ENCODE measurements around the gene NUDT5. TPM values are rescaled to one million over a fixed set of nuclear protein-coding genes. Genes with fewer than 3 reads are reported as not detected.
"Not testable (repeated sequence)": the region's sequence is repeated elsewhere in the genome, so short reads cannot be mapped to it uniquely, and the experiment has no call there.

Gene NUDT5
- total RNA-seq, 2 donors from 2014 or later: 44.7 to 53.9 TPM

- TF ChIP-seq CTCF (IDR thresholded peaks at IDR 0.05): no peak
- Histone ChIP-seq H3K4me1 (ENCODE audit: control insufficient read depth in 1 of 2, low read depth in 2 of 2) (peaks cover 20 to 42% of the 10 kb centered on the region in 2 donors), H3K9me3 (no peaks in the 10 kb centered on the region), H3K4me3 (no peak overlapping the region), H3K27me3 (replicated peaks; ENCODE audit: insufficient read depth) (no peaks in the 10 kb centered on the region), H3K27ac (no peak overlapping the region), H3K36me3 (peaks cover 10% of the 10 kb centered on the region)
- DNase-seq (ENCODE audit: low spot score): no peak
- ATAC-seq (ENCODE audit: insufficient number of reproducible peaks, low FRiP score, low read depth): no peak
These were observed 41.9 kb upstream of the NUDT5 start for GRCh38 chr10:12237265-12238220.

DNA sequence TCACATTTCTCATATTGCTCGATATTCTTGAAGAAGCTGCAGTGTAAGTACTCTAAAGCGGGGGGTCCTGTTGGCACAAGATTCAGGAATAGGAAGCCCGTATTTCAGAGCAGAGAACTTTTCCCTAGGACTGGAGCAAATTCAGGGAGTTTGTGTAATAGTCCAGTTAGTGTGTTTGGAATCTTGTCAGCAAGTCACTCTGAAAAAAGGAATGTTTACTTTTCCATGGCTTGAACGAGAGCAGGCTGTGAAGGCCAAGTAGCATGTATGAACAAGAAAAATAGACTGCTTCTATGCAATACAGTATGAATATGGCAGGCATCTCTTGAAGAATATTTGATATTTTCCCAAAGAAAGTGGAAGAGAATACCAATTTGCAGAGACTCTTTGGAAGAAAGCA lies 40.1 kb upstream of the NUDT5 start:
- peak overlapping the region; percentile 18 for H3K4me3 ChIP-seq
- DNase-seq (ENCODE audit: low spot score) (no peak), ATAC-seq (ENCODE audit: insufficient number of reproducible peaks, low FRiP score, low read depth) (peak; percentile 50)
- no peaks in the 10 kb centered on the region for H3K9me3 ChIP-seq
- no peaks in the 10 kb centered on the region for H3K27me3 ChIP-seq (replicated peaks; ENCODE audit: insufficient read depth)
- peaks cover 7 to 26% of the 10 kb centered on the region in 2 donors for H3K4me1 ChIP-seq (ENCODE audit: control insufficient read depth in 1 of 2, low read depth in 2 of 2)
- peak overlapping the region; percentile 35 to 76 for H3K27ac ChIP-seq
- H3K36me3 ChIP-seq: peaks cover 13% of the 10 kb centered on the region
- no peak for TF ChIP-seq CTCF (IDR thresholded peaks at IDR 0.05)

DNA sequence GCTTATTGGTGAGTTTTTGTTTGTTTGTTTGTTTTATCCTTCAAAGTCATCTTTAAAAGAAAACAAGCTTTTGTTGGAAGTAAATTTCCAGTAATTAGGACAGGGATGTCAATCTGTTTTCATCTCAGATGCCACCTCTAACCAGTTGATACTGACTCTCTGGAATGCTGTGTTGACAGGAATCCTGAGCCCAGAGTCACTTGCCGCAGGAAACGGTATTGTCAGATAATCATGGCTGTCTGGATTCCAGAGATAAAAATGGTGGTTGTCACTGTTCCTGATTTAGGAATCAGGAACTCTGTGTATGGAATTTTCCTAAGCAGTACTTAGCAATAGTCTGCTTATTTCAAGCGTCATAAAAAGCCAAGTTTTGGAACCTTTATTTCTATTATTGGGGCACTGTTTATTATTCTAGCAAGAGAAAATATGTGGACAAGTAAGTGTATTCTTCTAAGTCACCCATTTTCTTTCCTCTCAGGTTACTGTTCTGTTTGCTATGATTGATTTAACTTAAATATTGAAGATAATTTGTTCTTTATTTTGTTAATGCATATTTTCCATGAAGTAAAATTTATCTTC lies 39.5 kb upstream of the NUDT5 start:
- Histone ChIP-seq H3K27me3 (replicated peaks; ENCODE audit: insufficient read depth) (no peaks in the 10 kb centered on the region), H3K4me1 (ENCODE audit: control insufficient read depth in 1 of 2, low read depth in 2 of 2) (peaks cover 7 to 25% of the 10 kb centered on the region in 2 donors), H3K9me3 (no peaks in the 10 kb centered on the region), H3K36me3 (peaks cover 13% of the 10 kb centered on the region), H3K4me3 (peak overlapping the region; percentile 18), H3K27ac (peak overlapping the region; percentile 35 to 76)
- DNase-seq (ENCODE audit: low spot score) (no peak), ATAC-seq (ENCODE audit: insufficient number of reproducible peaks, low FRiP score, low read depth) (peak; percentile 55)
- TF ChIP-seq CTCF (IDR thresholded peaks at IDR 0.05): no peak

- not testable (repeated sequence) for H3K27me3 ChIP-seq (replicated peaks; ENCODE audit: insufficient read depth); ATAC-seq (ENCODE audit: insufficient number of reproducible peaks, low FRiP score, low read depth)
- H3K36me3 ChIP-seq: peaks cover 13% of the 10 kb centered on the region
These were observed 39.0 kb upstream of the NUDT5 start for GRCh38 chr10:12234687-12235086.

DNA sequence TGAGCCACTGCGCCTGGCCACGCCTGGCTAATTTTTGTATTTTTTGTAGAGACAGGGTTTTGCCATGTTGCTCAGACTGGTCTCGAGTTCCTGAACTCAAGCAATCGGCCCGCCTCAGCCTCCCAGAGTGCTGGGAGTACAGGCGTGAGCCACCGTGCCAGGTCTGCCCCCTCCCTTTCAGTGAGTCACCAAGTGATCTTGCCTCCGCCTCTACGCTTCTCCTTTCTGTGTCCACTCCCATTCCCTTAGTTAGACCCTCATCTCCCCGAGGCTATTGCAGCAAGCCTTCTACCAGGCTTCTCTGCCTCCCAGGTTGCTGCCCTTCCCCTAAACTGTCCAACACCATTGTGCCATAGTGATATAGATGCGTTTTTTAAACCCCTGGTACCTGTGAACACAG lies 33.2 kb upstream of the NUDT5 start:
- H3K27ac ChIP-seq: no peak overlapping the region
- no peak for TF ChIP-seq CTCF (IDR thresholded peaks at IDR 0.05)
- H3K36me3 ChIP-seq: peaks cover 6% of the 10 kb centered on the region
- ATAC-seq (ENCODE audit: insufficient number of reproducible peaks, low FRiP score, low read depth): no peak
- no peaks in the 10 kb centered on the region for H3K27me3 ChIP-seq (replicated peaks; ENCODE audit: insufficient read depth)
- no peak overlapping the region for H3K4me3 ChIP-seq
- no peak for DNase-seq (ENCODE audit: low spot score)
- peaks cover 12% of the 10 kb centered on the region in 2 donors for H3K4me1 ChIP-seq (ENCODE audit: control insufficient read depth in 1 of 2, low read depth in 2 of 2)
- H3K9me3 ChIP-seq: no peaks in the 10 kb centered on the region

More at GRCh38 chr10:12234687-12235086, 39.0 kb upstream of the NUDT5 start:
- H3K4me1 ChIP-seq (ENCODE audit: control insufficient read depth in 1 of 2, low read depth in 2 of 2): peaks cover 7 to 25% of the 10 kb centered on the region in 2 donors
- DNase-seq (ENCODE audit: low spot score); H3K9me3 ChIP-seq; H3K4me3 ChIP-seq: not testable (repeated sequence)
- peak overlapping the region; percentile 35 to 76 for H3K27ac ChIP-seq

GRCh38 chr10:12226438-12226837 lies 30.7 kb upstream of the NUDT5 start:
- not testable (repeated sequence) for H3K36me3 ChIP-seq; H3K4me3 ChIP-seq; H3K27me3 ChIP-seq (replicated peaks; ENCODE audit: insufficient read depth); DNase-seq (ENCODE audit: low spot score); ATAC-seq (ENCODE audit: insufficient number of reproducible peaks, low FRiP score, low read depth); H3K27ac ChIP-seq; H3K9me3 ChIP-seq
- peaks cover 23 to 24% of the 10 kb centered on the region in 2 donors for H3K4me1 ChIP-seq (ENCODE audit: control insufficient read depth in 1 of 2, low read depth in 2 of 2)

Data from thoracic aorta (tissue), 2 donors.